ENCODE data around the gene COL5A1.

The COL5A1 gene

GRCh38 chr9:134607971-134608370 lies 33.6 kb upstream of the COL5A1 start:
- no peak for DNase-seq

- DNase-seq: no peak
Observed at GRCh38 chr9:134611046-134611445, 30.6 kb upstream of the COL5A1 start.

- DNase-seq: no peak
Observed at GRCh38 chr9:134612309-134612708, 29.3 kb upstream of the COL5A1 start.

GRCh38 chr9:134612715-134613114 lies 28.9 kb upstream of the COL5A1 start:
- DNase-seq: no peak

GRCh38 chr9:134614256-134614655 lies 27.3 kb upstream of the COL5A1 start:
- no peak for DNase-seq

- no peak for DNase-seq
Observed at GRCh38 chr9:134616341-134616740, 25.3 kb upstream of the COL5A1 start.

GRCh38 chr9:134617246-134617645 lies 24.4 kb upstream of the COL5A1 start:
- DNase-seq: no peak

- DNase-seq: no peak
Observed at GRCh38 chr9:134617836-134618162, 23.8 kb upstream of the COL5A1 start.

- no peak for DNase-seq
Observed at GRCh38 chr9:134618163-134618832, 23.3 kb upstream of the COL5A1 start.

GRCh38 chr9:134618833-134619447 lies 22.7 kb upstream of the COL5A1 start:
- DNase-seq: no peak

GRCh38 chr9:134619448-134619982 lies 22.1 kb upstream of the COL5A1 start:
- DNase-seq: no peak

GRCh38 chr9:134619983-134620661 lies 21.5 kb upstream of the COL5A1 start:
- no peak for DNase-seq

GRCh38 chr9:134620751-134621557 lies 20.6 kb upstream of the COL5A1 start:
- DNase-seq: no peak

GRCh38 chr9:134621558-134622110 lies 20.0 kb upstream of the COL5A1 start:
- no peak for DNase-seq

GRCh38 chr9:134622896-134623257 lies 18.7 kb upstream of the COL5A1 start:
- DNase-seq: no peak

GRCh38 chr9:134623258-134624066 lies 18.1 kb upstream of the COL5A1 start:
- DNase-seq: no peak

GRCh38 chr9:134624137-134624591 lies 17.4 kb upstream of the COL5A1 start:
- DNase-seq: no peak

- no peak for DNase-seq
Observed at GRCh38 chr9:134624621-134625181, 16.9 kb upstream of the COL5A1 start.

GRCh38 chr9:134625361-134626068 lies 16.1 kb upstream of the COL5A1 start:
- DNase-seq: no peak

- DNase-seq: no peak
Observed at GRCh38 chr9:134626069-134626423, 15.6 kb upstream of the COL5A1 start.

Data from activated CD4-positive, alpha-beta T cell treated with anti-CD3 and anti-CD28 coated beads for 4 hours (primary cell).